Stimulated activated CD8-positive, alpha-beta memory T cell treated with anti-CD3 and anti-CD28 coated beads, Interleukin-2, amount 100 ng/mL, for 48 hours (primary cell): Measurements from ENCODE around the gene PPP1R8.

Experiments used
- DNase-seq, 2 donors: peaks; one replicate each; pipeline ENCODE4 v3.0.0-alpha.2; 2020; ENCODE audit warnings: low read depth in 2 of 2

PPP1R8 gene

DNA sequence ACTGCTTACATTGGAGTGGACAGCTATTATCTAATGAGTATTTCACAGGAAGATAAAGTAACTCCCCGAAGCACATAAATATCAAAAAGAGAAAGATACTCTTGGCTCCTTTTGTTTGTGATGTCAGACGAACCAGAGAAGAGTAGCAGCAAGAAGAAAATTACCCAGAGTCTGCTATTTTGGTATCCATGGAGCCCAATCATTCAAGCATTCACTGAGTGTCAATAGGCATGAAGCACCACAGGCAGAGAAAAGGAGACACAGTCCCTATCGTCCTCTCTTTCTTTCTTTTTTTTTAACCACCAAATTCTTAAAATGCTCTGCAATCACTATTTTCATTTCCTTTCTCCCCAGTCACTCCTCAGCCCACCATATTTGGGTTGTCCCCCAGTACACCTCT, 63.9 kb downstream of the PPP1R8 start:
- no peak for DNase-seq
